ENCODE data around the gene CLEC16A. TPM values are rescaled to one million over a fixed set of nuclear protein-coding genes. Genes with fewer than 3 reads are reported as not detected.

CLEC16A gene
- total RNA-seq, 1 donor from 2014 or later, result 58.1 TPM

DNA sequence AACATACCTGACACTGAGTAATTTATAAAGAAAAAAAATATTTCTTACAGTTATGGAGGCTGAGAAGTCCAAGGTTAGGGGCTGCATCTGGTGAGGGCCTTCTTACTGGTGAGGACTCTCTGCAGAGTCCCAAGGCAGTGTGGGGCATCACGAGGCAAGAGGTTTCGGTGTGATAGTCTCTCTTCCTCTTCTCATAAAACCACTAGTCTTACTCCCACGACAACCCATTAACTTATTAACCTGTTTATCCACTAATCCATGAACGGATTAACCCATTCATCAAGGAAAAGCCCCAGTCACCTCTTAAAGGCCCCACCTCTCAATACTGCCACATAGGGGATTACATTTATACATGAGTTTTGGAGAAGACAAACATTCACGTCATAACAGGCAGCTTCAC, 47.2 kb upstream of the CLEC16A start:
- TF ChIP-seq, protein P1, sequence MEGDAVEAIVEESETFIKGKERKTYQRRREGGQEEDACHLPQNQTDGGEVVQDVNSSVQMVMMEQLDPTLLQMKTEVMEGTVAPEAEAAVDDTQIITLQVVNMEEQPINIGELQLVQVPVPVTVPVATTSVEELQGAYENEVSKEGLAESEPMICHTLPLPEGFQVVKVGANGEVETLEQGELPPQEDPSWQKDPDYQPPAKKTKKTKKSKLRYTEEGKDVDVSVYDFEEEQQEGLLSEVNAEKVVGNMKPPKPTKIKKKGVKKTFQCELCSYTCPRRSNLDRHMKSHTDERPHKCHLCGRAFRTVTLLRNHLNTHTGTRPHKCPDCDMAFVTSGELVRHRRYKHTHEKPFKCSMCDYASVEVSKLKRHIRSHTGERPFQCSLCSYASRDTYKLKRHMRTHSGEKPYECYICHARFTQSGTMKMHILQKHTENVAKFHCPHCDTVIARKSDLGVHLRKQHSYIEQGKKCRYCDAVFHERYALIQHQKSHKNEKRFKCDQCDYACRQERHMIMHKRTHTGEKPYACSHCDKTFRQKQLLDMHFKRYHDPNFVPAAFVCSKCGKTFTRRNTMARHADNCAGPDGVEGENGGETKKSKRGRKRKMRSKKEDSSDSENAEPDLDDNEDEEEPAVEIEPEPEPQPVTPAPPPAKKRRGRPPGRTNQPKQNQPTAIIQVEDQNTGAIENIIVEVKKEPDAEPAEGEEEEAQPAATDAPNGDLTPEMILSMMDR (IDR thresholded peaks at IDR 0.05; ENCODE audit: unreplicated experiment), result no peak
- Mint-ChIP-seq H3K36me3 (ENCODE audit: low read depth, unreplicated experiment) (no peaks in the 10 kb centered on the region), H3K9me3 (ENCODE audit: unreplicated experiment) (no peaks in the 10 kb centered on the region), H3K4me3 (ENCODE audit: unreplicated experiment) (no peak overlapping the region), H3K4me1 (ENCODE audit: unreplicated experiment) (no peaks in the 10 kb centered on the region), H3K27me3 (ENCODE audit: unreplicated experiment) (peaks cover 7% of the 10 kb centered on the region), H3K27ac (ENCODE audit: unreplicated experiment) (no peak overlapping the region)
- no peak for DNase-seq (ENCODE audit: low spot score)

DNA sequence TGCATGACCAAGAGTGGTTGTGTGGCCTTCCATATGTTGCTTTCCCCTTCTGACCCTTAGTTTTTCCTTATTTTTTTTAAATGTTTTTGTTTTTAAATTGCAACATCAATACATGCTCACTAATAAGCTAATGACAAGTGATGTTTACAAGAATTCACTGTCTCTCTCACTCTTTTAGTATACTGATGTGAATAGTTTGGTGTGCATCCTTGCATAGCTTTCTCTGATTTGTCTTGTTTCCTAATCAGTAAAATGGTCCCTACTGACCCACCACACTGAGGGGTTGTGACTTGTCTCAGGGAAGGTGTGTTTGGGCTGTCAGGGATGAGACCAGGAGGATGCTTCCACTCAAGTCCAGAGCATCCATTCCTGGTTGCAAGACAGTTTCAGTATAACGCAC, 41.4 kb upstream of the CLEC16A start:
- no peak overlapping the region for H3K4me3 Mint-ChIP-seq (ENCODE audit: unreplicated experiment)
- no peaks in the 10 kb centered on the region for H3K4me1 Mint-ChIP-seq (ENCODE audit: unreplicated experiment)
- peaks cover 10% of the 10 kb centered on the region for H3K27me3 Mint-ChIP-seq (ENCODE audit: unreplicated experiment)
- H3K9me3 Mint-ChIP-seq (ENCODE audit: unreplicated experiment), result no peaks in the 10 kb centered on the region
- no peak overlapping the region for H3K27ac Mint-ChIP-seq (ENCODE audit: unreplicated experiment)
- no peak for DNase-seq (ENCODE audit: low spot score)
- no peaks in the 10 kb centered on the region for H3K36me3 Mint-ChIP-seq (ENCODE audit: low read depth, unreplicated experiment)
- TF ChIP-seq, protein P1 (IDR thresholded peaks at IDR 0.05; ENCODE audit: unreplicated experiment), result no peak

- Mint-ChIP-seq H3K9me3 (ENCODE audit: unreplicated experiment) (no peaks in the 10 kb centered on the region), H3K36me3 (ENCODE audit: low read depth, unreplicated experiment) (no peaks in the 10 kb centered on the region), H3K4me1 (ENCODE audit: unreplicated experiment) (no peaks in the 10 kb centered on the region), H3K27me3 (ENCODE audit: unreplicated experiment) (peaks cover 12% of the 10 kb centered on the region), H3K4me3 (ENCODE audit: unreplicated experiment) (no peak overlapping the region), H3K27ac (ENCODE audit: unreplicated experiment) (no peak overlapping the region)
- TF ChIP-seq, protein P1 (IDR thresholded peaks at IDR 0.05; ENCODE audit: unreplicated experiment), result no peak
- DNase-seq (ENCODE audit: low spot score), result no peak
Observed at GRCh38 chr16:10906482-10906881, 37.9 kb upstream of the CLEC16A start.

- H3K4me1 Mint-ChIP-seq (ENCODE audit: unreplicated experiment), result no peaks in the 10 kb centered on the region
- no peaks in the 10 kb centered on the region for H3K9me3 Mint-ChIP-seq (ENCODE audit: unreplicated experiment)
- TF ChIP-seq, protein P1 (IDR thresholded peaks at IDR 0.05; ENCODE audit: unreplicated experiment), result no peak
- no peak overlapping the region for H3K27ac Mint-ChIP-seq (ENCODE audit: unreplicated experiment)
- H3K36me3 Mint-ChIP-seq (ENCODE audit: low read depth, unreplicated experiment), result no peaks in the 10 kb centered on the region
- no peak for DNase-seq (ENCODE audit: low spot score)
- H3K4me3 Mint-ChIP-seq (ENCODE audit: unreplicated experiment), result no peak overlapping the region
- H3K27me3 Mint-ChIP-seq (ENCODE audit: unreplicated experiment), result peaks cover 12% of the 10 kb centered on the region
Observed at GRCh38 chr16:10906914-10907756, 37.2 kb upstream of the CLEC16A start.

- H3K9me3 Mint-ChIP-seq (ENCODE audit: unreplicated experiment), result no peaks in the 10 kb centered on the region
- no peaks in the 10 kb centered on the region for H3K36me3 Mint-ChIP-seq (ENCODE audit: low read depth, unreplicated experiment)
- DNase-seq (ENCODE audit: low spot score), result no peak
- TF ChIP-seq, protein P1 (IDR thresholded peaks at IDR 0.05; ENCODE audit: unreplicated experiment), result no peak
- H3K27ac Mint-ChIP-seq (ENCODE audit: unreplicated experiment), result no peak overlapping the region
- H3K4me1 Mint-ChIP-seq (ENCODE audit: unreplicated experiment), result no peaks in the 10 kb centered on the region
- no peak overlapping the region for H3K4me3 Mint-ChIP-seq (ENCODE audit: unreplicated experiment)
- peaks cover 12% of the 10 kb centered on the region for H3K27me3 Mint-ChIP-seq (ENCODE audit: unreplicated experiment)
Observed at GRCh38 chr16:10907757-10908045, 36.7 kb upstream of the CLEC16A start.
